HG02642 (cell line): ENCODE measurements around the gene VDAC1.
"Not testable (repeated sequence)": the region's sequence is repeated elsewhere in the genome, so short reads cannot be mapped to it uniquely, and the experiment has no call there.

Experiments used
- ATAC-seq: cut with Tn5 transposase; IDR thresholded peaks from one replicate; pipeline ENCODE4 v1.9.1; 2021; ENCODE audit warnings: mild to moderate bottlenecking; ENCODE audit not compliant: unreplicated experiment, poor library complexity

VDAC1 gene

DNA sequence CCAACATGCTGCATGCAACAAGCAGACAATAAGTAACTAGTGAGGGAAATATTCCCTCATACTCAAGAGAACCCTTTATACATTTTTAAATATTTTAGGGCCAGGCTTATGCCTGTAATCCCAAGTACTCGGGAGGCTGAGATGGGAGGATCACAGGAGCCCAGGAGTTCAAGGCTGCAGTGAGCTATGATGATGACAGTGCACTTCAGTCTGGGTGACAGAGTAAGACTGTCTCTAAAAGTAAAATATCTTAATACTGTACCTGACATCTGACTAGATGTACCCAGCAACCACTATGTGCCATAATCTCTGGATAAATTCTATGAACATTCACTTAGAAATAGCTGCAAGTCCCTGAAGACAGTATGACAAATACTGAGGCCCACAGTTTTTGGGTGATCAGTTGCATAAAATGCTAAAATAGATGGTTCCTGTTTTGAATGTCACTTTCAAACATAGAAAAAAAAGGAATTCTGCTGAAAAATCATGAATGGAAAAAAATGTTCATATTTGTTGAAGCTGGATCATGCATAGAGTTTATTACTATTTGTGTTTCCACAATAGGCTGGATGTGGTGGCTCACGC, 34.4 kb downstream of the VDAC1 start:
- ATAC-seq = no peak

DNA sequence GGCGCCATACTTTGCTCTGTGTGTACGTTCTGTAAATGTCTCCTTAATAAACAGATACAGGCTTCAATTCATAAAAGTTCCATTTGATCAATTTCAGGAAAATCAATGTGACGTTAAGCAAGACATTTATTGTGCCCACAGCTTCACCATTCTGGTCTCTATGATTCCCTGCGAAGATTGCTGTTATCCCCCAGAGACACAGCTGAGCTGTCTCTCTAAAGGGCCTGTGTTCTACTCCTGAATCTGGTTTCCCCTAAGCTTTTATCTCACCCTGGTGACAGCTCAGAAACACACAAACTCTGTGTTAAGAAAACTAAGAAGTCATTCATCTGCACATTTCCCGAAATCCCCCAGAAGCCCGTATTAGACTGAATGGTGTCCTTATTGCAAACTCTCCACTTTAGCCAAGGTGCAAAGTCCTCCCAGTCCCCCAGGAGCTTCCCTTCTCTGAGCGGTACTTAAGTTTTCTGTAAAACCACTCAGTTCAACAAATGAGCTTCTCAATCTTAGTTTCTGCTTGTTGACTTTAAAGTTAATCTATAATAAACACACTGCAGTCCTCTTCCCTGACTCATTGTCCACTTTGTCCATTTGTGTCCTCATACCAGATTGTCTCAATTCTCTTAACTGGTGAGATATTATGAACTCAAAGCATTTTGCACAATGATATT, 35.0 kb downstream of the VDAC1 start:
- no peak for ATAC-seq

DNA sequence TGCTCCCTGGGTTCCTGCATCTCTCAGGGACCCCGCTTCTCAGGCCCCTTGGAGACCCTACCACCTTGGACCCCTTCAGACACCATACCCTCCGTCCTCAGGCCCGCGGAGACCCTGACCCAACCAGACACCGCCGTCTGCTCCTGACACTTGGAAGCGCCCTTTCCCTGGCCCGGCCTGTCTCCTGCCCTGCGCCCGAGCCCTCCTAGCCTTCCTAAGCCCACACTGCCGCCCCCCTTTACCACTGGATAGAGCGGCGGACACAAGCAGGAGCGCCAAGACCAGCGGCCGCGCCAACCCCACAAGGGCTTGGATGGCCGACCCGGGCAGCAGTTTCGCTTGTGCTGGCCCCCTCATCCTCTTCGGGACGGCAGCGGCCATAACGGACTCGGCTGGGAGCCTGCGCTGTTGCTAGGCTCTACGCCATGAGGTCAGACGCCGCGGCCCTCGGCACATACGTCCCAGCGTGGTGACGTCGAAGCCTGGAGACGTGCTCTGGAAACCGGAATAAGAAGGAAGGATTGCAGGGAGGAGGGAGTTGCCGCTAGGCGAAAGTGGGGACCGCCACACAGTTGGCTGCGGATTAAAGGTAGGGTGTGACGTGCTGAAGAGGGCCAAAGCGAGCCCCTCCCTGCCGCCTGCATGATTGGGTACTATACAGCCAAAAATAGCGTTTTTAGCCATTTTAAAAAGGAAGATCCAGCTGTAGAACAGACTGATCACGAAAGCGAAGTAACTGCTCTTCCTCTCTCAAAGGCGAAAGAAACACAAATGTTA, 36.4 kb downstream of the VDAC1 start, which contains the start of gene C5orf15:
Gene C5orf15 (minus strand): TSS at position 422 of the 777 bp plus-strand sequence. CDS start 41 bp downstream, at position 381.
- peak; percentile 97 for ATAC-seq

DNA sequence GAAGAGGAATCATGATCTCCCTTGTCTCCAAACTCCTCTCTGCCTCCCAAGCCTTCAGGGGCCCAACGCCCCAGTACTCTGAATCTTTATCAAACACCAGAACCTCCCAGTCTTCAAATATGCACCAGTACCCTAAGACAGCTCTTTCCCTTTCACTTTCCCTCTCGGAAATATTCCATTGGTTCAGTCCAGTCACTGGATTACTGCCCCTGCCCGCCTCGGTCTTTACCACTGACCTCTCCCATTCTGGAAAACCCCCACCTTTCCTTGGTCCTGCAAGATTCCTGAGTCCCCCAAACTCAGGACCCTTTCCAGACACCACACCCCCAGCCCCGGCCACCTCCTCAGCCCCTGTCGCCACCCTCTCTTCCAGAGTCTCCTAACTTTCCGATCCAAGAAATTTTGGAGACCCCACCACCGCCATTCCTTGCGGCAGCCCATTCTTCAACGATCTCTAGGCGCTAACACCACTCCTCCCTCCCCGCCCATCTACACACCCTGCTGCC, 37.0 kb downstream of the VDAC1 start:
- peak; percentile 17 for ATAC-seq

DNA sequence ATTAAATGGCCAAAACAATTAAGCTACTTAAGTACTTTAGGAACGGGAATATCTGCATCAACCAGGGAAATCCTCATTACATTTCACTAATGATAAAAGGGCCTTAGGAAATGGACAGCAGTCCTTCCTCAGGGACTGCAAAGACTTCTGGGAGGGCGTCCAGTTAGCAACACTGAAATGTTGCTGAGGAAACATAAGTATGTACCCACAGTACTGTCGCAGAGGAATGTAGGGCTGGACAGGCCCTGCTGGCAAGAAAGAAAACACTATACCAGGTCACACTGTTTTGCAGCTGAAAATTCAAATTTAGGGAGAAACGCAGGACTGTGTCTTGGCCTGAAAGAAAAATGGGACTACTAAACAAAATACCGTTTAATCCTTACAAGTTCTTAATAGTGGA, 37.7 kb downstream of the VDAC1 start:
- ATAC-seq = no peak

DNA sequence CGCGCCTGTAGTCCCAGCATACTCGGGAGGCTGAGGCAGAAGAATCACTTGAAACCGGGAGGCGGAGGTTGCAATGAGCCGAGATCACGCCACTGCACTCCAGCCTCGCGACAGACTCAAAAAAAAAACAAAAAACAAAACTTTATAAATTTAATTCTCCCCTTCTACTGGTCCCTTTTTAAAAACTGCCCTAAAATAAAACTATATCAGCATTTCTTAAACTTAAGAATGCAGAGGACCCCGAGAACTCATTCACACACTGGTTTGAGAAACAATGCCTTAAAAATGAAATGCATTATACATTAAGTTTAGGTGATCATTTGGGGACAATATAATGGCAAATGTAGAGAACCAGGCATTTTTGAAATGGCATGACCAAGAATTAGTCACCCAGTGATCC, 38.7 kb downstream of the VDAC1 start:
- ATAC-seq = no peak

DNA sequence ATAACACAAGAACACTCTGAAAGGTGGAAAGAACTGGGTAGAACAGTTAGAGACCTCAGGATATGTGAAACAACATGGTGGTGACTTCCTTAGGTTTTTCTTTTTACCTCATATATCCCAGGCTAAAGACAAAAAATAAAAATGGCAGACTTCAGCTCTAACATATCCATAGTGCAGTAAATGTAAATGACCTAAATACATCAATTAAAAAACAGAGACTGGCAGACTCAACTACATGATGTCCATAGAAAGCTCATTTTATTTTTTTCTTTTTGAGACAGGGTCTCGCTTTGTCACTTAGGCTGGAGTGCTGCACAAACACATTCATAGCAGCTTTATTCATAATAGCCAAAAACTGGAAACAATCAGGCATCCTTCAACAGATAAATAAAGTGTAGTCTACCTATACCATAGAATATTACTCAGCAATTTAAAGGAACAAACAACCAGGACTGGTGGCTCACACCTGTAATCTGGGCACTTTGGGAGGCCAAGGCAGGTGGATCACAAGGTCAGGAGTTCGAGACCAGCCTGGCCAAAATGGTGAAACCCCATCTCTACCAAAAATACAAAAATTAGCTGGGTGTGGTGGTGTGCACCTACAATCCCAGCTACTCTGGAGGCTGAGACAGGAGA, 41.2 kb downstream of the VDAC1 start:
- ATAC-seq = no peak

DNA sequence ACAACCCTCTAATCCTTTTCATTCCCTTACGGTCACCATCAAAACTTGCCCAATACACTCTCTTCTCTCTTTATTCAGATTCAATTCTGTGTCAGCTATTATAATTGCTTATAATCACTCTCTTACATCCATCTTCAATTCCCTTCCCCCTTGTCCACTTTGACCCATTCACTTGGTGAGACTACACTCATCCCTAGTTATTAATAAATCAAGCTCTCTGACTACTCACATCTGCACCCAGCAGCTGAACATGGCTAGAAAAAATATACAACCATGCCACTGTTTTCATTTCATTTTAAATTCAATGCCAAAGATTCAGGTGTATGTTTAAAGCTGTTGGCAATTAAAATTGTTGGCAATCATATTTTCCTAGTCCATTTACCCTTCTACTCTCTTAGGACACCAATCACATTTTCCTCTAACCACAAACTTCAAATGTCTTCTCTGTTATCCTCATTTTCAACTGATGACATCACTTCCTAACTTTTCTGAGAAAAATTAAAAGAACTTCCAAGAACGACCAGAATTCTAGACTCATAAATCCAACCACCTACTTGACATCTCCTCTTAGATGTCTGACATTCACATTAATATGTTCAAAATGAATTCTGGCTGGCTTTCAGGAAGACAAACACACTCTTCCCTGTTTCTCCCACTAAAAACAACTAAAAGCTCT, 41.8 kb downstream of the VDAC1 start:
- no peak for ATAC-seq

DNA sequence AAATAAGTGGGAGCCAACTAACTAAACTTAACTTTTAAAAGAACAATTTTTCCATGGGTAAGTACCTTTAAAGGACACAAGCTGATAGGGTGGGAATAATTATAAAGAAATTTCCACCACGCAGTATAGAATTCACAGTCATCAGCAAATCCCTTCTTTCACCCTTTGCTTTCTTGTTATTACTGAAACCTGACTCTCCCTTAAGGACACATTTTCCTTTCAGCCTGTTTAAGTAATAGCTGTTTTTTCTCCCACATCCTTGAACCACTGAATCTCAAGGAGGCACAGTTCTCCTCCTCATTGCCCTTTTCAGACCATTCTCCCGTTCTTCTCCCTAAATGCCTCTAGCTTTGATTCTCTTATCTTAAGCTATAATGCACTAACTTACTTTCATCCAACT, 42.6 kb downstream of the VDAC1 start:
- no peak for ATAC-seq

DNA sequence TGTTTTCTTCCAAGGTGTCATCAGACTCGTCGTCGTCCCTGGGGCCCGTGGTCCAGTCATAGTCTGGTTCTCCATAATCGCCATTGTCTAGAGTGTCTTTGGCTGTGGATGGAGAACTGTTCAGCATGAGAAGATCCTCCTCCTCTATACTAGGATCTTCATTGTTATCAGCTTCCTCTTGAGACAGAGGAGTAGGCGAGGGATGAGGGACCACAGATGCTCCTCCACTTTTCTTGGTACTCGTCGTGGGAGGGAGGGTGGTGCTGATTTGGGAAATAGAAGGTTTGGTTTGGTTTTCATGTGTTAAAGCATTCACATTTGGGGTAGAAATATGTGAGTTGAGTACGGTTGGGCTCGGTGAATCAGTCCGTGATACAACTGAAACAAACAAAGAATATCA, 45.1 kb downstream of the VDAC1 start:
- no peak for ATAC-seq

DNA sequence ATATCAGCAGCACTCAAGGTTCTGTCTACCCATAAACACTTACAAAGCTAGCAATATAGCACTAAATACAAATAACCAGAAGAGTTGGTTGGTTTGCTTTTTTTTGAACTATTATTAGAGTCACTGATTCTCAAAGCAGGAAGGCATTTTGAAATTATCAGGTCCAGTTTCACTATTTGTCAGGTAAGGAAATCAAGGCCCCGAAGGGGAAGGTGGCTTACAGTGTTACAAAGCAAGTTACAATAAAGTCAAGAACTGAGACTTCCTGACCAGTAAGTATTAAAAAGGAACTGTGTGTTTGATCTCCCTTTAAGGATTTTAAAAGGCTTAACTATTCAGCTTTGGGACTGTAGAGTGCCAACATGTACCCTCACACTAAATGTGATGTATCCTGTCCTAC, 47.2 kb downstream of the VDAC1 start:
- no peak for ATAC-seq

DNA sequence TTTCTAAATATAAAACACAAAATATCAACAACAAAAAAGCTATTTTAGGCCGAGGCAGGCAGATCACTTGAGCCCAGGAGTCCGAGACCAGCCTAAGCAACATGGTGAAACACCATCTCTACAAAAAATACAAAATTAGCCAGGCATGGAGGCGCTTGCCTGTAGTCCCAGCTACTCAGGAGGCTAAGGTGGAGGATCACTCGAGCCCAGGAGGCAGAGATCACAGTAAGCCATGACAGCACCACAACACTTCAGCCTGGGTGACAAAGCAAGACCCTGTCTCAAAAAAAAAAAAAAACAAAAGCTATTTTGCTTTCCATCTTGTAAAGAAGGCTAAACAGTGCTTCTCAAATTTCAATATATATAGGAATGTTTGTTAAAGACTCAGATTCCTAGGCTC, 47.7 kb downstream of the VDAC1 start:
- ATAC-seq = no peak

DNA sequence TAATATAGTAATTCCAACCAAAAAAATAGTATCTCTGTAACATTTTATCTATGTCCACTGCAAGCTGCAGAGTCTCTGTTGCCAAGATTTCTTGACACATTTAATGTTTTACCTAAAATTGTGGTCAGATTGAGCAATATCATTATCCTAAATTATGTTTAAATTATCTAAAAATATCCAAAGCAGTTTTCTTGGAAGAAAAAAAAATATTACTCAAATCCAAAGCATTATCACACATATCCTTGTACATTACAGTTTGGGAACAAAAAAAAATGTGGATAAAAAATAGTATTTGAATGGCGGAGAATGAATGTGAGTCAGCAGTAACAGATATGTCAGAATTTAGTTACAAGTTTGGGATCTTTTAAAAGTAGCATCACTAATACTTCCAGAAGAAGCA, 48.6 kb downstream of the VDAC1 start:
- ATAC-seq = not testable (repeated sequence)

DNA sequence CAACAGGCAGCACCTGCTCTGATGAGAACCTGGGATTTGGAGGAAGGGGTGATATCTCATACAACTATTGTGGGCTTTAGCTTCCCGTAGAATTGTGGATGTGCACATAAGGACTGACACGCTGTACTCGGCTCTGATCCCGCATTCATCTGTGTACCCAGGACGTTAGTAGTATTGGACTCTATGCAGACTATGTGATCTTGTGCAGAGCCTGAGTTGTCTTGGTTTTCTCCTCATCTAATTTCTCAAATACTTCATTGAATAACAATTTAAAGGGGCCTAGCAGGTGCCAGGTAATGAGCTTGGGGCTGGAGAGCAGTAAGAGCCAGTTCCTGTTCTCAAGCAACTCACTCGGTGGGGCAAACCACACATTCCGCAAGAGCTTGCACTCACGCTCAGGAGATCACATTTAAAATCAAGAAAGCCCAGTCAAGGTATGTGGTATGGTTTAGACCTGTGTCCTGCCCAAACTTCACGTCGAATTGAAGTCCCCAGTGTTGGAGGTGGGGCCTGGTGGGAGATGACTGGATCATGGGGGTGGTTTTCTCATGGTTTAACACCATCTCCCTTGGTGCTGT, 51.1 kb downstream of the VDAC1 start:
- ATAC-seq = no peak

DNA sequence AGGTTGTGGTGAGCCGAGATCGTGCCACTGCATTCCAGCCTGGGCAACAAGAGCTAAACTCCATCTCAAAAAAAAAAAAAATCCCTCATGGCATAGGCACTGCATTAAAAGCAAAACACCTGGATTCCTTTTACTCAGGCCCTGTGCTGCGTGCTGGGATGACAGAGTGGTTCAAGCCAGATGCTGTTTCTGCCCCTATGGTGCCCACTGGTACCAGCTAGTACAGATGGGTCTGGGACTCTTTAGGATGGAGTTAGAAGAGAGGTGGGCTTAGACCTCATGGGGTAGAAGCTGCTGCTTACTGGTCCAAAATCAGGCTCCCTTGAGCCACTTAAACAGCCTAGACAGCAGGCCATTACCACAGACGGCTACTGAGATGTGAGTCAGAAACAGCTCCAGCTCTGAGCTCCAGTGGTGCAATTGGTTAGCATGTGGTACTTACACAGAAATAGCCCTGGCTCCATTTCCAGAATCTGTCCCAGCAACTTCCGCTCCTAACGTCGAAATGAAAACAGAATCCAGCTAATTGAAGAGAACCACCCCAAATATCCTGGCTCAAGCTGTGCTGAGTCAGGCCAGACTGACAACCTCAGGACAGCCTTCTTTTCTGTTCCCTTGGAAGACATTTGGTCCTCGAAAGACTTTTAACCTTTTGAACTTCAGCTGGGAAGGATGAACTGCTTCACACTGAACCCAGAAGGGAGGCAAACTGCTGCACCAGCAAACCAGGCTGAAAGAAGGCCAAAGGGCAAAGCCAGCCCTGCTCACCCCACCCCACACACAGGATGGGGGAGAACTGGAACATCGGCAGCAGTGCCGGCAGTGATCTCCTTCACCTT, 51.8 kb downstream of the VDAC1 start:
- no peak for ATAC-seq

DNA sequence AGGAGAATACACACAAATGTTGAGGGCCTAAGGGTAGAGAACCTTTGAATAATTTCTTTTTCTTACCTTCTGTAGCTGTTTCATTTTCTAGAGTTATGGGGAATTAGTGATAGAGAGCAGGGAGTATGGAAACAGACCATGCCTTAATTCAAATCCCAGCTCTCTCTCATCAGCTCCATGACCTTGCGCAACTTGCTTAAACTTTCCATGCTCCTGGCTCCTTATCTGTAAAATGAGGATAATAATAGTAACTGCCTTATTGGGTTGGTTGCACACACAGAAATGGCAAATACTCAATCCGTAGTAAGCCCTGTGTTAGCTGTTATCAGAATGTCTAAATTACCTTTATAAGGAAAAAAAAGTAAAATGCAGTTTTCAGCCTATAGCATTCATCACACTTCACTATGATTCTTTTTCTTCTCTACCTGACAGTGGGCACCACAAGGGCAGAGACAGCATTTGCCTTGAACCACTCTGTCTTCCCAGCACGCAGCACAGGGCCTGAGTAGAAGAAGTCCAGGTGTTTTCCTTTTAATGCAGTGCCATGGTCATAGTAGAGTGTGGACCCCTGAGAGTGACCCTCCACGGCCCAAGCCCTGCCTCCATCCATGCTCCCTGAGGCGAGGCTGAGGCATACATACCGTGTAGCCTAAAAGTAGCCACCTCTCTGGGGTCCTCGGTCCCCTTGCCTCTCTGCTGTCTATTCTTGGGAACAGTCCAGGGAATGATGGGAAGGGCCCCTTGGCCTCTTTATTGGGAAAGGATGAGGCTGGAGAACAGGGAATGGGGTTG, 53.8 kb downstream of the VDAC1 start:
- no peak for ATAC-seq

DNA sequence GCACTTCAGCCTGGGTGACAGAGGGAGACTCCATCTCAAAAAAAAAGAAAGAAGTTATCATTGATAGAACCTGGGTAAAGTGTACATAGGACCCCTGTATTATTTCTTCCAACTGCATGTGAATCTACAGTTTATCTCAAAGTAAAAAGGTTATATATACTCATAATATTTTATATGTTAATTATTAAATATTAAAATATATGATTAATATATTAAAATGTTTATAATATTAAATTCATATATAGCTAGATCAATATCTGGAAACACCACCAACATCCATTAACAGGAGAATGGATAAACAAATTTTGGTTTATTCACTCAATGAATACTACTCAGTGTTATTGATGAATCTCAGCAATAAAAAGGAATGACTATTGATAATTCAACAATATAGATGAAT, 56.1 kb downstream of the VDAC1 start:
- no peak for ATAC-seq

DNA sequence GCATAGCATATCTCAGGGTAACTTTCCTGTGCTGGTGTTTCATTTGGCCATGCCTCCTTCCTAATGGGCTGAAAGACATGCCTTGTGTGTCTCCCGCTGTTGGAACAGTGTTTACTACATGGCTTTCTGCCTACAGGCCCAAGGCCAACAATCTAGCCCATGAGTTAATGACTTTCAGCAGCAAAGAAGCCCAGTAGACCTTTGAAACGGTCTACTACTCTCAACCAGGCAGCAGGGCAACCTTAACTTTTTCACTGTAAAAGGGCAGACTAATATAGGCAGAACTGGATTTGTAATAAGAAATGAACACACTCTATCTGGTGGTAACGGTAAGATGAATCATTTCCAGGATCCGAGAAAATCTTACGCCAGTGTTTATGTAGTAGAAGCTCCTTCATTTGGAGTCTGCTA, 57.3 kb downstream of the VDAC1 start:
- no peak for ATAC-seq
